ENCODE results near the gene CNTN5.

DNA sequence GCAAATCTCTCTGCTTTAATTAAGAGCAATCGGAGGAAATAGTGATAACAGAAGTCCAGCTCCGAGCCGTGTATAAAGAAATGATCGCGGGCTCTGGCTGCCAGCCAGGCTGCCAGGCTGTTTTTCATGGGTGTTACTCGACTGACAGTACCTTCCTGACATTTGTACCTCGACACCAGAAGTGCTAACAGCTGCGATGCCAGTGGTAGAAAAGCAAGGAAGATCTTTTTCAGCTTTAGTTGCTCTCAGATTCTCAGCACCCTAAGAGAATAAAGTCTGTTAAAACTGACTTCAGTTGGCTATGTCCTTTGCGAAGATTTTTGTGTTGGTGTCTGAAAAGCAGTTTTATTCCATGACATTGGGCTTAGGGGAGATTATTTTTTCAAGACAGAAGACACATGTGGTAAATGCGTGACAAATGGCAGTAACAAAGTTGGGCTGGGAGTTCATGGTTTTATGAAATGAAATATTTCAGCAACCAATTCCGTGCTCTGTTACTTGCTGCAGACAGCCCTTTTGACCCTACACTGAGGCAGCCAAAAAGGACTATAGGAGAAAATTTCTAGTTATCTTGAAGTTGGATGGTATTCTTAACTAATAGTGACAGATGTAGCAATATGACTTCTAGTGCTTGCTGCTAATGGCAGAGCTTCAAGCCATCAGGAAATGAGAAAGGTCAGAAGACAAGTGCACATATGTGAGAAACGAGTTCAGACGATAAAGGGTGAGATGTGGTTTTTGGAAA is 296.2 kb downstream of the CNTN5 start:
- TF ChIP-seq, protein P1, sequence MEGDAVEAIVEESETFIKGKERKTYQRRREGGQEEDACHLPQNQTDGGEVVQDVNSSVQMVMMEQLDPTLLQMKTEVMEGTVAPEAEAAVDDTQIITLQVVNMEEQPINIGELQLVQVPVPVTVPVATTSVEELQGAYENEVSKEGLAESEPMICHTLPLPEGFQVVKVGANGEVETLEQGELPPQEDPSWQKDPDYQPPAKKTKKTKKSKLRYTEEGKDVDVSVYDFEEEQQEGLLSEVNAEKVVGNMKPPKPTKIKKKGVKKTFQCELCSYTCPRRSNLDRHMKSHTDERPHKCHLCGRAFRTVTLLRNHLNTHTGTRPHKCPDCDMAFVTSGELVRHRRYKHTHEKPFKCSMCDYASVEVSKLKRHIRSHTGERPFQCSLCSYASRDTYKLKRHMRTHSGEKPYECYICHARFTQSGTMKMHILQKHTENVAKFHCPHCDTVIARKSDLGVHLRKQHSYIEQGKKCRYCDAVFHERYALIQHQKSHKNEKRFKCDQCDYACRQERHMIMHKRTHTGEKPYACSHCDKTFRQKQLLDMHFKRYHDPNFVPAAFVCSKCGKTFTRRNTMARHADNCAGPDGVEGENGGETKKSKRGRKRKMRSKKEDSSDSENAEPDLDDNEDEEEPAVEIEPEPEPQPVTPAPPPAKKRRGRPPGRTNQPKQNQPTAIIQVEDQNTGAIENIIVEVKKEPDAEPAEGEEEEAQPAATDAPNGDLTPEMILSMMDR (IDR thresholded peaks at IDR 0.05), result no peak
- TF ChIP-seq POLR2A (IDR thresholded peaks at IDR 0.05), result no peak

All from uterus (tissue), 2 donors.